Measurements from ENCODE around the gene UMPS.

DNA sequence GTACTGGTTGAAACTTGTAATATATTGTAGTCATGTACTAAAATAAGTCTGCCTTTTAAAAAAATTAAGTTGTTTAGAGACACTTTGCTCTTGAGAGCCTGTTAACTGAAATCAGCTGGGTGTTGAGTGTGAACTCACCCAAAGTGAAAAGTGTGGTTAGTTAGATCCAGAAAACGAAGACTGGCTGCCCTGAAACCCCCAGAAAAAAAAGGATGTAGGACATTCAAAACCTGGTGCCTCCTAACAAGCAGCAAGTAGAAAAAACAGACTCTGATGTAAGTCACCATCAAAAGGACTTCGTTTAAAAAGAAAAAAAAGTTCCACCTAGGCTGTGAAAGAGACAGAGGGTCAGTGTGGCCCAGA lies 40.8 kb downstream of the UMPS start:
- TF ChIP-seq, protein P1, sequence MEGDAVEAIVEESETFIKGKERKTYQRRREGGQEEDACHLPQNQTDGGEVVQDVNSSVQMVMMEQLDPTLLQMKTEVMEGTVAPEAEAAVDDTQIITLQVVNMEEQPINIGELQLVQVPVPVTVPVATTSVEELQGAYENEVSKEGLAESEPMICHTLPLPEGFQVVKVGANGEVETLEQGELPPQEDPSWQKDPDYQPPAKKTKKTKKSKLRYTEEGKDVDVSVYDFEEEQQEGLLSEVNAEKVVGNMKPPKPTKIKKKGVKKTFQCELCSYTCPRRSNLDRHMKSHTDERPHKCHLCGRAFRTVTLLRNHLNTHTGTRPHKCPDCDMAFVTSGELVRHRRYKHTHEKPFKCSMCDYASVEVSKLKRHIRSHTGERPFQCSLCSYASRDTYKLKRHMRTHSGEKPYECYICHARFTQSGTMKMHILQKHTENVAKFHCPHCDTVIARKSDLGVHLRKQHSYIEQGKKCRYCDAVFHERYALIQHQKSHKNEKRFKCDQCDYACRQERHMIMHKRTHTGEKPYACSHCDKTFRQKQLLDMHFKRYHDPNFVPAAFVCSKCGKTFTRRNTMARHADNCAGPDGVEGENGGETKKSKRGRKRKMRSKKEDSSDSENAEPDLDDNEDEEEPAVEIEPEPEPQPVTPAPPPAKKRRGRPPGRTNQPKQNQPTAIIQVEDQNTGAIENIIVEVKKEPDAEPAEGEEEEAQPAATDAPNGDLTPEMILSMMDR (IDR thresholded peaks at IDR 0.05), result no peak
- TF ChIP-seq HOXA7 (CRISPR knock-in tag; IDR thresholded peaks at IDR 0.05), result no peak
- TF ChIP-seq, protein P2, sequence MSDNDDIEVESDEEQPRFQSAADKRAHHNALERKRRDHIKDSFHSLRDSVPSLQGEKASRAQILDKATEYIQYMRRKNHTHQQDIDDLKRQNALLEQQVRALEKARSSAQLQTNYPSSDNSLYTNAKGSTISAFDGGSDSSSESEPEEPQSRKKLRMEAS (IDR thresholded peaks at IDR 0.05), result no peak
- TF ChIP-seq RNF2 (IDR thresholded peaks at IDR 0.05; ENCODE audit: borderline replicate concordance, low read depth), result no peak
- no peak for TF ChIP-seq EP300 (IDR thresholded peaks at IDR 0.05)
- TF ChIP-seq ZFP36 (IDR thresholded peaks at IDR 0.05; ENCODE audit: borderline replicate concordance, partially characterized antibody), result no peak
- TF ChIP-seq, protein P3, sequence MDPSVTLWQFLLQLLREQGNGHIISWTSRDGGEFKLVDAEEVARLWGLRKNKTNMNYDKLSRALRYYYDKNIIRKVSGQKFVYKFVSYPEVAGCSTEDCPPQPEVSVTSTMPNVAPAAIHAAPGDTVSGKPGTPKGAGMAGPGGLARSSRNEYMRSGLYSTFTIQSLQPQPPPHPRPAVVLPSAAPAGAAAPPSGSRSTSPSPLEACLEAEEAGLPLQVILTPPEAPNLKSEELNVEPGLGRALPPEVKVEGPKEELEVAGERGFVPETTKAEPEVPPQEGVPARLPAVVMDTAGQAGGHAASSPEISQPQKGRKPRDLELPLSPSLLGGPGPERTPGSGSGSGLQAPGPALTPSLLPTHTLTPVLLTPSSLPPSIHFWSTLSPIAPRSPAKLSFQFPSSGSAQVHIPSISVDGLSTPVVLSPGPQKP (IDR thresholded peaks at IDR 0.05; ENCODE audit: low read depth, low read length), result no peak
- TF ChIP-seq POLR2A (IDR thresholded peaks at IDR 0.05; ENCODE audit: low read length), result no peak
